ENCODE measurements around the gene ABI1. TPM values are rescaled to one million over a fixed set of nuclear protein-coding genes. Genes with fewer than 3 reads are reported as not detected.
"Not testable (repeated sequence)": the region's sequence is repeated elsewhere in the genome, so short reads cannot be mapped to it uniquely, and the experiment has no call there.

Gene ABI1
- total and polyA plus RNA-seq, 8 donors = 11.7 to 71.0 (median 22.7) TPM

DNA sequence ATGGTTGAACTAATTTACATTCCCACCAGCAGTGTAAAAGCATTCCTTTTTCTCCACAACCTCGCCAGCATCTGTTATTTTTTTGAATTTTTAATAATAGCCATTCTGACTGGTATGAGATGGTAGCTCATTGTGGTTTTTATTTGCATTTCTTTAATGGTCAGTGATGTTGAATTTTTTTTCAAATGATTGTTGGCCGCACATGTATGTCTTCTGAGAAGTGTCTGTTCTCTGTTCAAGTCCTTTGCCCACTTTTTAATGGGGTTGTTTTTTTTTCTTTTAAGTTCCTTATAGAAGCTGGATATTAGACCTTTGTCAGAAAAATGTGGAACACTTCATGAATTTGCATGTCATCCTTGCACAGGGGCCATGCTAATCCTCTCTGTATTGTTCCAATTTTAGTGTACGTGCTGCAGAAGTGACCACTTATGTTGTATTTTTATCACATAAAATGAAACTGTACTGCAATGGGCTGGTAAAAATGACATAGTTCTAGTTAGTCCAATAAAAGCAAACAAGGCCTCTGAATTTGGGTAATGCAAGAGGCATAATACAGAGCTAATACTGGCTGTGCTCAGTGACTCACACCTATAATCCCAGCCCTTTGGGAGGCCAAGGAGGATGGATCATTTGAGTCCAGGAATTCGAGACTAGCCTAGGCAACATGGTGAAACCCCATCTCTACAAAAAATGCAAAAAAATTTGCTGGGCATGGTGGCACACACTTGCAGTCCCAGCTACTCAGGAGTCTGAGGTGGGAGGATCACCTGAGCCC, 70.3 kb downstream of the ABI1 start:
- 90 to 96% (median 92%) methylated on average over 4 of the region's 4 CpGs for WGBS, 5 donors
- H3K27me3 ChIP-seq = no peaks in the 10 kb centered on the region
- H3K27ac ChIP-seq = no peak overlapping the region
- intact Hi-C loops (cut with DNase I; ENCODE audit: low total_unique reads) = no loop called here
- H3K4me3 ChIP-seq = no peak overlapping the region
- H3K36me3 ChIP-seq = no peaks in the 10 kb centered on the region
- TF ChIP-seq POLR2A (IDR thresholded peaks at IDR 0.05) = no peak
- TF ChIP-seq EP300 (IDR thresholded peaks at IDR 0.05) = no peak
- no peak for TF ChIP-seq POLR2AphosphoS5 (IDR thresholded peaks at IDR 0.05)
- TF ChIP-seq, protein P1, sequence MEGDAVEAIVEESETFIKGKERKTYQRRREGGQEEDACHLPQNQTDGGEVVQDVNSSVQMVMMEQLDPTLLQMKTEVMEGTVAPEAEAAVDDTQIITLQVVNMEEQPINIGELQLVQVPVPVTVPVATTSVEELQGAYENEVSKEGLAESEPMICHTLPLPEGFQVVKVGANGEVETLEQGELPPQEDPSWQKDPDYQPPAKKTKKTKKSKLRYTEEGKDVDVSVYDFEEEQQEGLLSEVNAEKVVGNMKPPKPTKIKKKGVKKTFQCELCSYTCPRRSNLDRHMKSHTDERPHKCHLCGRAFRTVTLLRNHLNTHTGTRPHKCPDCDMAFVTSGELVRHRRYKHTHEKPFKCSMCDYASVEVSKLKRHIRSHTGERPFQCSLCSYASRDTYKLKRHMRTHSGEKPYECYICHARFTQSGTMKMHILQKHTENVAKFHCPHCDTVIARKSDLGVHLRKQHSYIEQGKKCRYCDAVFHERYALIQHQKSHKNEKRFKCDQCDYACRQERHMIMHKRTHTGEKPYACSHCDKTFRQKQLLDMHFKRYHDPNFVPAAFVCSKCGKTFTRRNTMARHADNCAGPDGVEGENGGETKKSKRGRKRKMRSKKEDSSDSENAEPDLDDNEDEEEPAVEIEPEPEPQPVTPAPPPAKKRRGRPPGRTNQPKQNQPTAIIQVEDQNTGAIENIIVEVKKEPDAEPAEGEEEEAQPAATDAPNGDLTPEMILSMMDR (IDR thresholded peaks at IDR 0.05) = no peak
- DNase-seq = no peak
- peaks cover 0 to 2% (median under 1%) of the 10 kb centered on the region in 4 donors for H3K9me3 ChIP-seq
- H3K4me1 ChIP-seq = peaks cover 0 to 23% (median 11%) of the 10 kb centered on the region in 4 donors

DNA sequence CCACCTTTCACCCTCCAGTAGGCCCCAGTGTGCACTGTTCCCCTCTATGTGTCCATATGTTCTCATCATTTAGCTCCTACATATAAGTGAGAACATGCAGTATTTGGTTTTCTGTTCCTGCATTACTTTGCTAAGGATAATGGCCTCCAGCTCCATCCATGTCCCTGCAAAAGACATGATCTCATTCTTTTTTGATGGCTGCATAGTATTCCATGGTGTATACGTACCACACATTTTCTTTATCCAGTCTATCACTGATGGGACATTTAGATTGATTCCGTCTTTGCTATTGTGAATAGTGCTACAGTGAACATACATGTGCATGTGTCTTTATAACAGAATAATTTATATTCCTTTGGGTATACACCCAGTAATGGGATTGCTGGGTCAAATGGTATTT, 71.0 kb downstream of the ABI1 start:
- peaks cover 0 to 26% (median 11%) of the 10 kb centered on the region in 4 donors for H3K4me1 ChIP-seq
- H3K27ac ChIP-seq; H3K4me3 ChIP-seq; DNase-seq; H3K36me3 ChIP-seq; H3K9me3 ChIP-seq; intact Hi-C loops (cut with DNase I; ENCODE audit: low total_unique reads); H3K27me3 ChIP-seq: not testable (repeated sequence)
- WGBS, 5 donors = 93 to 100% (median 99%) methylated on average over 2 of the region's 2 CpGs

DNA sequence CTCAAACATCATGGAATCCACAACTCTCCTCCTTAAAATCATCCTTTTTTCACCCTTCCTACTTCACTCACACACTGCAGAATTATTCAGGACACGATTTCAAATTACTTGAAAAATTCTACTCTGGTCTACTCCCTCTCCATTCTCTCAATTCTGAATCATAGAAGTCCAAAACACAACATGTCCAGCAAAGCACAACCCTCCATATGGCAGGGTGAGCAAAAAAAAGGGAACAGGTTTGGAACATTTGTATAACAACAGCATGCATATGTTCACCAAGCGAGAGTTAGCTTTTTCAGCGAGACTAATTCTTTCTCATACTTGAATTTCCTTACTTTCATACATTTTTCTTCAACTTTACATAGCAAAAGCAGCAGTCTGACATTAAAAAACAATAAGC, 73.4 kb downstream of the ABI1 start:
- Histone ChIP-seq H3K27me3 (no peaks in the 10 kb centered on the region), H3K4me1 (peaks cover 0 to 18% (median 7%) of the 10 kb centered on the region in 4 donors), H3K9me3 (no peaks in the 10 kb centered on the region), H3K4me3 (no peak overlapping the region), H3K27ac (no peak overlapping the region), H3K36me3 (no peaks in the 10 kb centered on the region)
- no peak for DNase-seq
- intact Hi-C loops (cut with DNase I; ENCODE audit: low total_unique reads) = no loop called here
- WGBS, 5 donors = 94 to 97% (median 96%) methylated on average over 3 of the region's 3 CpGs
- TF ChIP-seq, protein P1 (IDR thresholded peaks at IDR 0.05) = no peak
- TF ChIP-seq POLR2A (IDR thresholded peaks at IDR 0.05) = no peak
- no peak for TF ChIP-seq EP300 (IDR thresholded peaks at IDR 0.05)
- TF ChIP-seq POLR2AphosphoS5 (IDR thresholded peaks at IDR 0.05) = no peak

DNA sequence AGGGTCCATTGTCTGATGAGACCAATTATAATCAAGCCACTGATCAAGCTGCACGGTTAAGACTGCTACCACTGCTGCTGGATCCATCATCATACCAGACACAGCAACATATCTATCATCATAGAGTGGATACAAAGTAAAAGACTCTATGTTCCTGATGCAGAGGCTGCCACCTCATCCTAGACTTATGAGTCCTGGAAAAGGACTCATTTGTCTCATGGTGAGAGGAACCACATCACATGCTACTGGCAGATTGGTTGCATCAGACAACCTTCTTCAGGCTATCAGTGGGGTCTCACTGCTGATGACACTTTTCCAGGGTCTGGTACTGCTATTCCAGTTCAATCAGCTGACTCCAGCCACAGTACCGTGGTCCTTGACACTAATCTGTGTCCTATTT, 79.0 kb downstream of the ABI1 start:
- Histone ChIP-seq H3K9me3 (no peaks in the 10 kb centered on the region), H3K36me3 (no peaks in the 10 kb centered on the region), H3K27me3 (no peaks in the 10 kb centered on the region), H3K27ac (no peak overlapping the region), H3K4me1 (peaks cover 12 to 47% (median 29%) of the 10 kb centered on the region in 4 donors), H3K4me3 (no peak overlapping the region)
- TF ChIP-seq POLR2A (IDR thresholded peaks at IDR 0.05) = no peak
- TF ChIP-seq, protein P1 (IDR thresholded peaks at IDR 0.05) = no peak
- no peak for TF ChIP-seq EP300 (IDR thresholded peaks at IDR 0.05)
- no peak for TF ChIP-seq POLR2AphosphoS5 (IDR thresholded peaks at IDR 0.05)
- intact Hi-C loops (cut with DNase I; ENCODE audit: low total_unique reads) = no loop called here
- no peak for DNase-seq
- 90 to 98% (median 93%) methylated on average over 2 of the region's 2 CpGs for WGBS, 5 donors
